NAMALWA (cell line): ENCODE results near the gene OLFM3.

Experiments
- DNase-seq: peaks from one replicate; pipeline ENCODE4 v3.0.0-alpha.2; 2015; ENCODE audit warnings: low spot score

OLFM3 gene

DNA sequence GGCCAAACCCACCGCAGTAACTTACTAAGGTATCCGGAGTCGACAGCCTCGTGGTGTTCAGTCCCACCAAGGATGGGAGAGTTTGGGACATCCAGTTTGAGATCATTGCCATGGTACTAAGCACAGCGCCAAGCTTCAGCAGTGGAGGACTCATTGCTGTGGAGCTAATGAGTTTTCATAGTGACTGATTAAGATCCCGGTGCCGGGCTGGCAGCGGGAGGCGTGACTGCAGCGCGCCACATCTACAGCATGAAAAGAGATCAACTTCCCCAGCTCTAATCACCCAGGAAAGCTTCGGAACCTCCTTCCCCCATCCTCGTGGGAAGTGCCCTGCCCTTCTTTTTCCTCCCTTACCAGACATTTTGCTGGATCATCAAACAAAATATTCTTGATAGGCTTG lies 149.9 kb downstream of the OLFM3 start:
- no peak for DNase-seq

DNA sequence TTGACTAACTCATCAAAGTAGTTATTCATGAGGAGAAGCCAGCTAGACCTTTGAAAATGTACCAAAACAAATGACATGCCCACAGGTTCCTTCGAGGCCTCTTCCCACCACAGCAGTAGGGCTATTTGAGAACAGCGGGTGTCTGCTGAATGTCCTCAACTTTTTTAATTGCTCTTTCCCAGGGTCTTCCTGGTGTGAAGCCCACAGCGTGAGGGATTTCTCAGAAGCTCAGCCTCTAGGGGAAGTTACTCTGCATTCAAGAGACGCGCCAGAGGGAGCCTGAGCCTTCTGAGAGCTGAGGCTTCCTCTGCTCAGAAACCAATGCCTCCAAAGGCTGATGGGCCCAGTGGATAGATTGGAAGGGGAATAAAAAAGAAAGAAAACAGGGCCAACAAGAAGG lies 153.6 kb downstream of the OLFM3 start:
- no peak for DNase-seq

DNA sequence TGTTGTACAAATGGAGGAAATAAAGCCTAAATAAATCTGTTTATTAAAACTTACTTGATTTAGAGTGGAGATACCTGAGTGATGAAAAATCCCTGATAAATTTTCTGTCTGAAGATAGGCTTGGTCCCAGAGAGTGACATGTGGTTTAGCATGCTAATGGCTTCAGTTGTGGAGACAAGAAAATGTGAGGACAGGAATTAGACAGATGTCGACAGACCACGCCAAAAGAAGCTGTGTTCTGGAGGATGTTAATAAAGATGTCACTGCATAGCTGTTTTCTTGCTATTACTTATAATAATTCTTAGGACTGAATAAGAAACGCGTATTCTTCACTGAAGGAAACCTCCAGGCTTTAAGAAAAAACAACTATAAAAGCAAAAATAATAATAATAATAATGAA lies 154.9 kb downstream of the OLFM3 start:
- no peak for DNase-seq

DNA sequence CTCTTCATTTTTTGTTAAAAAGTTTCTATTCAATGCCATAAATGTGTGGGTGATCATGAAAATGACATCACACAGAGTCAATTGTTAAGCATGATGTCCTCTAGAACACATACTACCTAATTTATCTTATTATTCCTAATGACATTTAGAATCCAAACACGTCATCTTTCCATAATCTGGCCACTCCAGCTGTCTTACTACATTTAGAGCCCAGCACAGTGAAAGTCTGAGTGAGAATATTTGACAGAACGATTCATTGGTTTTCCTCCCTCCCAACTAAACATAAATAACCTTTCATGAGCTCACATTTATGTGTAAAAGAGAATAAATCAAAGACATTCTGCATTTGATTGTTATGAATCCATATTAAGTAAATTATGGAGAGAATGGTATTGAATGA lies 160.7 kb downstream of the OLFM3 start:
- no peak for DNase-seq

DNA sequence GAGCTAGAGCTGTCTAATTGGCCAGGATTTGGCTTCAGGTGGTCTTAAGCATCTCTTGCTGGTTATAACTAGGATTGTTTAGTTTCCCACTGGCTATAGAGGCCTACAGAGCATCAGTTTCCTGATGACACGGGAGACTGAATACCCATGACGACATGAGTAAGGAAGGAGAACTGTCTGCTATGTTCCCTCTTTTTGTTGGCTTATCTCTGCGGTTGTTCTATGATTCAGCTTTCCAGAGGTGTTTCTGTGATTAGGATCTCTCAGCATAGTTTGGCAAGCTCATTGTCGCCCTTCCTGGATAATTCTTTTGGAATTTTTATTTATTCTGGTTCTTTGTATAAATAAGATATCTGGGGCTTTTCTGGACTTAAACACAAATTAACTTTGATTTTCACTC lies 163.4 kb downstream of the OLFM3 start:
- no peak for DNase-seq

DNA sequence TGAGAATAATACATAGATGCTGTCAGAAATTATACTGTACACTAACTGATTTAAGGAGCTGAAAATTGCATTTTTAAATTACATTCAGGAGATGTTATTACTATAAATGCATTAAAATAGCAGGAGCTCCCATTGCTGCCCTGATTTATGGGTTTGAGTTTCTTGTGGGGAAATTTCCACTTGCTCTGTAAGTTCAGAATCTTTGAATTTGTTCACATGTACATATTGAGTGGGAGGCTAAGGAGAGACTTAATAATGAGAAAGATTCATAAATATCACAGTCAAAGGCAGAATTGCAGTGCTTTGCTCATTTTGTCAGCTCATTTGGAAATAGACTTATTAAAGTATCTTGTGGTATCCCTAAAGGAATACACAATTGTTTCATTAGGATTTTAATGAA lies 170.3 kb downstream of the OLFM3 start:
- DNase-seq = no peak

- peak; percentile 36 for DNase-seq
Observed at GRCh38 chr1:101820071-101820470, 176.7 kb downstream of the OLFM3 start.

DNA sequence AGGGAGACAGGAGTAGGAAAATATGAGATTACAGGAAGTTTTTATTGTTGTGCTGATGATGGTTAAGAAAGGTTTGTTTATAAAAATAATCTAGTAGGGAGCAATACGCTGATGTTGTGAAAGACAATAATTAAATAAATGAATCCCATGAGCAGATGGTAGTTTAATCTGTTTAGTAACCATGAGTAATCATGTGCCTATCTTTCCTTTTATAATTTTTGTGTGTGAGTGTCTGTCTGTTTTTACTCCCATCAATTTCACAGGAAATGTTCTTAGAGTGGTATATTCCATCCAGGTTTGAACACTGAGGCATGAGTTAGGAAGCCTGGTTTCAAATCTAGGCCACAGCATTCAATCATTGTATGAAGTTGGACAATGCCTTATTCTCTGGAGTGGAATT lies 180.5 kb downstream of the OLFM3 start:
- no peak for DNase-seq

- DNase-seq = no peak
Observed at GRCh38 chr1:101798417-101798816, 198.3 kb downstream of the OLFM3 start.

DNA sequence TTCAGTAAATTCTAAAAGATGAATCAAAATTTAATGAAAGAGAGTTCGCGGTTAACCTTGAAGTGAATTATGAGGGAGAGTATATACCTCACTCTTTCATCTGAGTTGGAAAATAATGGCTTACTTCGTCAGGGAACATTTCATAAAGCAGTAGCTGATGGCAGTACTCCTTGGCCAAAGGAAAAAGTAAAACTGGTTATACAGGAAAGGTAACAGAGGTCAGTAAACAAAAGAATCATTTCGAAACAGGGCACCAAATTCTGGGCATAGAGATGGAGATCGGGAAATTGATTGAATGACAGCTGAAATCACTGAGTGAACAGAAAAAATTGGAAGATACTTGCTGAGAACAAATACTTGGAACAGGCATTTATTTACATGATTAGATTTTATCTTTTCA lies 199.0 kb downstream of the OLFM3 start:
- DNase-seq = no peak

- DNase-seq = peak; percentile 9
Observed at GRCh38 chr1:101781201-101781831, 215.4 kb downstream of the OLFM3 start.

DNA sequence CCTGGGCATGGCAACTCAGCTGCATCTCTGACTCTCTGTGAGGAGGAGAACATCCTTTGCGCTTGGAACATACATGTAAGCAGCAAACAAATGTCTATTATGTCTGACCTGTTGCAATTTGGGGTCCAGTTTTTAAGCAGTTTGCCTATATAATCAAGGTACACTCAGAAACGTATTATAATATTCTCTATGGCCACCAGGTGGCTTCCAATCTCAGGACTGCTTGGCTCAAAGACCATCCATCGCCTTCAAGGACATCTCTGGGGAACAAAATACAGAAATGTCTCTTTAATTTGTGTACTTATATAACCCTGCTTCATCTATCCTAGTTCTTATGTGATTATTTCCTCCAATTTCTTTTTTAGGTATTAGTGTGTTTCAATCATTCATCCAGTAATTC lies 227.2 kb downstream of the OLFM3 start:
- DNase-seq = peak; percentile 57

DNA sequence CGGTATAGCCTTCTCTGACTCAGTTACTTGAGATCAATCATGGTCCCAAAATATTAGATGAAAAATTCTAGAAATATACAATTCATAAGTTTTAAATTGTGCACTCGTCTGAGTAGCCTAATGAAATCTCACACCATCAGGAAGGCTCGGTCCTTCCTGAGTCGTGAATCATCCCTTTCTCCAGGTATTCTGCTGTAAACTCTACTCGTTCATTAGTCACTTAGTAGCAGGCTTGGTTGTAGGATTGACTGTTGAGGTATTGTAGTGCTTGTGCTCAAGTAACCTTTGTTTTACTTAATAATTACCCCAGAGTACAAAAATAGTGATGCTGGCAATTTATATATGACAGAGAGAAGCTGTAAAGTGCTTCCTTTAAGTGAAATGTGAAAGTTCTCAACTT lies 238.7 kb downstream of the OLFM3 start:
- DNase-seq = no peak

GRCh38 chr1:101756411-101756810 lies 240.3 kb downstream of the OLFM3 start:
- DNase-seq = no peak
